NK-92 treated with Interleukin-12 subunit alpha and Interleukin-12 subunit beta, amount 100 ng/mL, for 24 hours (cell line): ENCODE data around the gene FTCDNL1.

ENCODE experiments used
- DNase-seq: peaks from one replicate; lab custom pipeline; 2025; lab: John Stamatoyannopoulos, UW

The FTCDNL1 gene

GRCh38 chr2:199850718-199851500 is at the start of gene FTCDNL1:
Gene FTCDNL1, minus strand, starts transcription at chr2:199851192. Its CDS starts 2,230 bp downstream, at chr2:199848962.
- peak; percentile 29 for DNase-seq

GRCh38 chr2:199896617-199897016 is 45.6 kb upstream of the FTCDNL1 start:
- DNase-seq: no peak

GRCh38 chr2:199895406-199895805 is 44.4 kb upstream of the FTCDNL1 start:
- no peak for DNase-seq

GRCh38 chr2:199883474-199884212 is 32.7 kb upstream of the FTCDNL1 start:
- no peak for DNase-seq

GRCh38 chr2:199882667-199883066 is 31.7 kb upstream of the FTCDNL1 start:
- DNase-seq: no peak

GRCh38 chr2:199875400-199875799 is 24.4 kb upstream of the FTCDNL1 start:
- DNase-seq: no peak

GRCh38 chr2:199874209-199874608 is 23.2 kb upstream of the FTCDNL1 start:
- no peak for DNase-seq

GRCh38 chr2:199870581-199870980 is 19.6 kb upstream of the FTCDNL1 start:
- no peak for DNase-seq

- no peak for DNase-seq
Measured at GRCh38 chr2:199869653-199870052, 18.7 kb upstream of the FTCDNL1 start.

- DNase-seq: no peak
Measured at GRCh38 chr2:199869227-199869541, 18.2 kb upstream of the FTCDNL1 start.

- no peak for DNase-seq
Measured at GRCh38 chr2:199868431-199869226, 17.6 kb upstream of the FTCDNL1 start.

GRCh38 chr2:199865905-199866304 is 14.9 kb upstream of the FTCDNL1 start:
- no peak for DNase-seq

- no peak for DNase-seq
Measured at GRCh38 chr2:199862788-199863187, 11.8 kb upstream of the FTCDNL1 start.

GRCh38 chr2:199861132-199861774 is 10.3 kb upstream of the FTCDNL1 start:
- no peak for DNase-seq

GRCh38 chr2:199855812-199856211 is 4.8 kb upstream of the FTCDNL1 start:
- no peak for DNase-seq

GRCh38 chr2:199851883-199852282 is 891 bp upstream of the FTCDNL1 start:
- no peak for DNase-seq

GRCh38 chr2:199851501-199851810 is 464 bp upstream of the FTCDNL1 start:
- DNase-seq: no peak

- no peak for DNase-seq
Measured at GRCh38 chr2:199850218-199850717, 724 bp downstream of the FTCDNL1 start.

GRCh38 chr2:199848389-199849130 is 2.4 kb downstream of the FTCDNL1 start:
- DNase-seq: no peak

- no peak for DNase-seq
Measured at GRCh38 chr2:199847181-199847864, 3.7 kb downstream of the FTCDNL1 start.
